Panc1 (cell line): ENCODE measurements around the gene ZNF593OS. TPM values are rescaled to one million over a fixed set of nuclear protein-coding genes. Genes with fewer than 3 reads are reported as not detected.

ENCODE experiments used
- ATAC-seq: fragments of 200-7000 bp; cut with Tn5 transposase; 2 replicates; pipeline ENCODE4 v1.9.1; 2020; ENCODE audit warnings: mild to moderate bottlenecking, moderate library complexity
- BruUV-seq: library from RNA; stranded (reverse); fragments of 400-500 nt; replicated peaks from 2 replicates; lab custom pipeline; 2021; lab: Mats Ljungman, UMichigan
- CTCF ChIA-PET: fragments of 300-600 bp; sonication (Branson Sonifier 250); formaldehyde crosslinking; loops from one replicate; lab custom pipeline; 2022; ENCODE audit warnings: antibody characterized with exemption; lab: Charles Lee
- POLR2A ChIA-PET: fragments of 300-600 bp; sonication (Branson Sonifier 250); formaldehyde crosslinking; loops from one replicate; lab custom pipeline; 2022; ENCODE audit warnings: antibody characterized with exemption; lab: Charles Lee
- DNase-seq: peaks from one replicate; pipeline ENCODE4 v3.0.0-alpha.2; 2010; ENCODE audit warnings: low read depth, low spot score
- H3K27ac ChIP-seq: 2 replicates; pipeline ENCODE4 v1.5.1; 2011; ENCODE audit warnings: mild to moderate bottlenecking, low read length, inconsistent platforms
- H3K27me3 ChIP-seq: fragments of 200-500 bp; sonication (Bioruptor generic); 2 replicates; pipeline ENCODE4 v1.6.0; 2014; ENCODE audit warnings: low read length, inconsistent platforms; ENCODE audit not compliant: control insufficient read depth, insufficient read depth
- H3K36me3 ChIP-seq: fragments of 200-500 bp; sonication (Bioruptor generic); 2 replicates; pipeline ENCODE4 v1.5.1; 2014; ENCODE audit warnings: inconsistent platforms, mild to moderate bottlenecking, low read length, moderate library complexity; ENCODE audit not compliant: control insufficient read depth, insufficient read depth
- H3K4me1 ChIP-seq: 2 replicates; pipeline ENCODE4 v1.5.1; 2011; ENCODE audit warnings: inconsistent platforms, mild to moderate bottlenecking, low read length, moderate library complexity; ENCODE audit not compliant: control insufficient read depth, insufficient read depth
- H3K4me3 ChIP-seq, 2 experiments: 2 replicates each; pipeline ENCODE4 v1.5.1; 2011 to 2012; ENCODE audit warnings: low read depth in 2 of 2, low read length in 2 of 2, mild to moderate bottlenecking in 2 of 2, inconsistent platforms in 1 of 2, moderate library complexity in 1 of 2
- H3K9me3 ChIP-seq: fragments of 200-500 bp; sonication (Bioruptor generic); 2 replicates; pipeline ENCODE4 v1.5.1; 2014; ENCODE audit warnings: low read depth, mild to moderate bottlenecking, inconsistent platforms, low read length, moderate library complexity; ENCODE audit not compliant: control insufficient read depth, insufficient read depth
- CTCF ChIP-seq: fragments of 450-650 bp; IDR thresholded peaks from 2 replicates; pipeline ENCODE4 v1.5.1; 2017; ENCODE audit warnings: mild to moderate bottlenecking
- POLR2AphosphoS5 ChIP-seq: IDR thresholded peaks from 2 replicates; pipeline ENCODE4 v1.6.1; 2012; ENCODE audit warnings: mild to moderate bottlenecking, low read depth, low read length, moderate library complexity
- REST ChIP-seq, 2 experiments: IDR thresholded peaks; 2 replicates each; pipeline ENCODE4 v1.6.1; 2011 to 2012; ENCODE audit warnings: low read depth in 2 of 2, control low read depth in 1 of 2, low read length in 1 of 2, mild to moderate bottlenecking in 1 of 2, moderate library complexity in 1 of 2; ENCODE audit not compliant: insufficient read depth in 1 of 2
- SIN3A ChIP-seq: IDR thresholded peaks from 2 replicates; pipeline ENCODE4 v1.6.1; 2012; ENCODE audit warnings: low read depth, mild to moderate bottlenecking, low read length, moderate library complexity, borderline replicate concordance; ENCODE audit not compliant: insufficient read depth
- TCF7L2 ChIP-seq: IDR thresholded peaks from 2 replicates; pipeline ENCODE4 v1.6.1; 2011; ENCODE audit warnings: mild to moderate bottlenecking, low read depth, low read length, inconsistent platforms
- in situ Hi-C: cut with HindIII; loops from 2 replicates; pipeline ENCODE4 v1.10.0; 2016; ENCODE audit warnings: low sequenced_read_pairs, low pct_unique_long_range_greater_than_20kb
- intact Hi-C: fragments of 100-400 bp; cut with micrococcal nuclease; formaldehyde crosslinking; loops from one replicate; pipeline ENCODE4 v1.10.0; 2022; ENCODE audit not compliant: unreplicated experiment
- total RNA-seq: library from RNA; stranded (reverse); gene quantifications from one replicate; pipeline ENCODE4 v1.2.1, GENCODE V29; 2021; ENCODE audit not compliant: unreplicated experiment

Gene ZNF593OS
- total RNA-seq, 1 experiment from 2014 or later, result not detected

- ATAC-seq (no peak), DNase-seq (no peak)
- Histone ChIP-seq H3K4me3 (no peak overlapping the region), H3K4me1 (no peaks in the 10 kb centered on the region; the same call in 1 of the 2 replicates), H3K27ac (no peak overlapping the region), H3K27me3 (no peaks in the 10 kb centered on the region), H3K36me3 (no peaks in the 10 kb centered on the region), H3K9me3 (no peaks in the 10 kb centered on the region)
- intact Hi-C loops, result no loop called here
- ChIA-PET POLR2A (no interaction called here), CTCF (no interaction called here)
- BruUV-seq, result no TSS peak
- in situ Hi-C loops, result no loop called here
- TF ChIP-seq POLR2AphosphoS5 (no peak), SIN3A (no peak), REST (IDR thresholded peaks at IDR 0.05; ENCODE audit: insufficient read depth in 1 of 2, low read depth in 2 of 2, low read length in 1 of 2) (no peak), TCF7L2 (no peak), CTCF (no peak)
These were observed 48.7 kb upstream of the ZNF593OS start for GRCh38 chr1:26220199-26220912.

- H3K4me3 ChIP-seq, result no peak overlapping the region
- POLR2A ChIA-PET, result no interaction called here
- H3K9me3 ChIP-seq, result no peaks in the 10 kb centered on the region
- no peaks in the 10 kb centered on the region; the same call in 1 of the 2 replicates for H3K4me1 ChIP-seq
- no TSS peak for BruUV-seq
- CTCF ChIA-PET, result no interaction called here
- peak; percentile 44; the same call in 1 of the 2 replicates for ATAC-seq
- no peaks in the 10 kb centered on the region for H3K36me3 ChIP-seq
- in situ Hi-C loops (no loop called here), intact Hi-C loops (no loop called here)
- H3K27me3 ChIP-seq, result no peaks in the 10 kb centered on the region
- no peak for DNase-seq
- TF ChIP-seq POLR2AphosphoS5, result no peak
- no peak for TF ChIP-seq REST (IDR thresholded peaks at IDR 0.05; ENCODE audit: insufficient read depth in 1 of 2, low read depth in 2 of 2, low read length in 1 of 2)
- no peak for TF ChIP-seq CTCF
- no peak for TF ChIP-seq SIN3A
- no peak for TF ChIP-seq TCF7L2
- no peak overlapping the region for H3K27ac ChIP-seq
These were observed 47.4 kb upstream of the ZNF593OS start for GRCh38 chr1:26218906-26219494.
